HepG2 (cell line): ENCODE data around the gene CEBPZOS. TPM values are rescaled to one million over a fixed set of nuclear protein-coding genes. Genes with fewer than 3 reads are reported as not detected.

Experiments used
- ARID5B ChIP-seq: IDR thresholded peaks from 2 replicates; pipeline ENCODE4 v1.4.0; 2020; ENCODE audit warnings: mild to moderate bottlenecking, missing genetic modification reagents
- CAMTA2 ChIP-seq: sonication (generic); formaldehyde crosslinking; IDR thresholded peaks from 2 replicates; pipeline ENCODE4 v1.4.0; 2020; ENCODE audit warnings: mild to moderate bottlenecking, missing genetic modification reagents, borderline replicate concordance
- DRAP1 ChIP-seq: IDR thresholded peaks from 2 replicates; pipeline ENCODE4 v1.6.1; 2016; ENCODE audit warnings: missing genetic modification reagents, missing compliant biosample characterization
- FOXA3 ChIP-seq: IDR thresholded peaks from 2 replicates; pipeline ENCODE4 v1.6.1; 2016; ENCODE audit warnings: missing genetic modification reagents, missing compliant biosample characterization
- HOXA7 ChIP-seq: sonication (generic); formaldehyde crosslinking; IDR thresholded peaks from 2 replicates; pipeline ENCODE4 v1.8.1; 2022; ENCODE audit warnings: mild to moderate bottlenecking, missing genetic modification reagents, moderate library complexity
- MXI1 ChIP-seq: IDR thresholded peaks from 3 replicates; pipeline ENCODE4 v1.6.1; 2012; ENCODE audit warnings: low read depth, low read length, inconsistent platforms, borderline replicate concordance
- NAIF1 ChIP-seq: sonication (generic); formaldehyde crosslinking; IDR thresholded peaks from 2 replicates; pipeline ENCODE4 v1.5.0; 2020; ENCODE audit warnings: mild to moderate bottlenecking, missing genetic modification reagents, borderline replicate concordance
- NR2F1 ChIP-seq, 2 experiments: fragments of 450-650 bp in 1 of 2; formaldehyde crosslinking in 1 of 2; IDR thresholded peaks; 2 replicates each; pipeline versions ENCODE4 v1.5.0 to v1.6.1; 2016 to 2020; ENCODE audit warnings: mild to moderate bottlenecking in 1 of 2, missing compliant biosample characterization in 1 of 2, missing genetic modification reagents in 1 of 2, moderate library complexity in 1 of 2
- PCBP2 ChIP-seq: fragments of 200-400 bp; formaldehyde crosslinking; optimal IDR thresholded peaks from 2 replicates; pipeline ENCODE3; 2018; ENCODE audit warnings: low read length, low read depth; ENCODE audit not compliant: poor library complexity, severe bottlenecking
- PHF20 ChIP-seq: sonication (generic); formaldehyde crosslinking; IDR thresholded peaks from 2 replicates; pipeline ENCODE4 v1.5.0; 2020; ENCODE audit warnings: mild to moderate bottlenecking, missing genetic modification reagents
- SPEN ChIP-seq: sonication (generic); formaldehyde crosslinking; IDR thresholded peaks from 2 replicates; pipeline ENCODE4 v1.5.1; 2020; ENCODE audit warnings: low read depth, mild to moderate bottlenecking, missing genetic modification reagents
- SRF ChIP-seq: IDR thresholded peaks from 2 replicates; pipeline ENCODE4 v1.6.1; 2011; ENCODE audit warnings: mild to moderate bottlenecking, low read depth, low read length, moderate library complexity
- STAT5B ChIP-seq: sonication (generic); formaldehyde crosslinking; IDR thresholded peaks from 2 replicates; pipeline ENCODE4 v1.4.0; 2020; ENCODE audit warnings: missing genetic modification reagents
- STAT6 ChIP-seq: sonication (generic); formaldehyde crosslinking; IDR thresholded peaks from 2 replicates; pipeline ENCODE4 v1.4.0; 2020; ENCODE audit warnings: missing genetic modification reagents, mild to moderate bottlenecking, borderline replicate concordance
- TBL1XR1 ChIP-seq: fragments of 150-350 bp; IDR thresholded peaks from 2 replicates; pipeline ENCODE4 v1.6.1; 2014; ENCODE audit warnings: borderline replicate concordance, low read length; ENCODE audit not compliant: partially characterized antibody
- TIGD3 ChIP-seq: sonication (generic); formaldehyde crosslinking; IDR thresholded peaks from 2 replicates; pipeline ENCODE4 v1.5.1; 2020; ENCODE audit warnings: mild to moderate bottlenecking, missing genetic modification reagents, borderline replicate concordance
- ZMAT3 ChIP-seq: sonication (generic); formaldehyde crosslinking; conservative IDR thresholded peaks from 2 replicates; pipeline ENCODE4 v1.7.0; 2021; ENCODE audit warnings: missing genetic modification reagents
- ZNF296 ChIP-seq: sonication (generic); formaldehyde crosslinking; conservative IDR thresholded peaks from 2 replicates; pipeline ENCODE4 v1.5.0; 2020; ENCODE audit warnings: mild to moderate bottlenecking, missing genetic modification reagents
- ZNF777 ChIP-seq: sonication (generic); formaldehyde crosslinking; IDR thresholded peaks from 2 replicates; pipeline ENCODE4 v1.4.0; 2020; ENCODE audit warnings: missing genetic modification reagents
- ZNF784 ChIP-seq: sonication (generic); formaldehyde crosslinking; IDR thresholded peaks from 2 replicates; pipeline ENCODE4 v1.5.1; 2020; ENCODE audit warnings: missing genetic modification reagents, mild to moderate bottlenecking, borderline replicate concordance
- polyA plus RNA-seq, 8 experiments: library from polyadenylated mRNA; depleted of rRNA in 3 of 8; stranded (reverse) in 7 of 8; unstranded in 1 of 8; fragments of >200 nt; fragmentation: Illumina TruSeq in 4 of 8; extraction: Trizol in 4 of 8; gene quantifications; 2 replicates each; pipeline versions ENCODE4 v1.2.1 to v1.2.3, GENCODE V29; 2011 to 2016; ENCODE audit warnings: low read depth in 4 of 8, missing spikeins in 1 of 8, mixed read lengths in 1 of 8; ENCODE audit not compliant: insufficient read depth in 1 of 8
- total RNA-seq, 5 experiments: library from RNA; depleted of rRNA; stranded (reverse); fragments of >200 nt; fragmentation: Illumina TruSeq; extraction: Trizol; gene quantifications; 2 replicates each; pipeline ENCODE4 v1.2.3, GENCODE V29; 2016; ENCODE audit warnings: low read depth in 1 of 5

The CEBPZOS gene
- total and polyA plus RNA-seq, 2 of the 13 experiments (the other 11 are each of a cell fraction or from before 2014, with no cell fraction given), result 18.6 to 44.7 TPM

GRCh38 chr2:37156071-37156856, 40.0 kb upstream of the CEBPZOS start (continued):
- TF ChIP-seq TIGD3 (no peak), HOXA7 (CRISPR knock-in tag) (no peak), ZNF777 (CRISPR knock-in tag) (no peak), ZNF296 (CRISPR knock-in tag) (no peak), PCBP2 (no peak), NR2F1 (CRISPR knock-in tag; IDR thresholded peaks at IDR 0.05) (no peak), MXI1 (no peak), CAMTA2 (CRISPR knock-in tag) (no peak), ZNF784 (no peak), ARID5B (CRISPR knock-in tag) (no peak), SPEN (CRISPR knock-in tag) (no peak; the same call in 1 of the 2 replicates), TBL1XR1 (no peak), STAT5B (no peak), SRF (0 out of 2 replicates have a peak, but pooled peaks have one; percentile 1), DRAP1 (CRISPR knock-in tag) (no peak), STAT6 (CRISPR knock-in tag) (no peak), NAIF1 (CRISPR knock-in tag) (0 out of 2 replicates have a peak, but pooled peaks have one; percentile 8), FOXA3 (CRISPR knock-in tag) (0 out of 2 replicates have a peak, but pooled peaks have one; percentile 4), ZMAT3 (CRISPR knock-in tag) (no peak; the same call in 1 of the 2 replicates), PHF20 (CRISPR knock-in tag) (peak; percentile 9)
